WTC11 (cell line): ENCODE measurements around the gene C19orf85.

Experiments
- ATF1 ChIP-seq: sonication (generic); formaldehyde crosslinking; IDR thresholded peaks from 2 replicates; pipeline ENCODE4 v1.8.1; 2023; ENCODE audit warnings: mild to moderate bottlenecking, moderate library complexity, missing genetic modification reagents
- KAT7 ChIP-seq: sonication (generic); formaldehyde crosslinking; IDR thresholded peaks from 2 replicates; pipeline ENCODE4 v1.8.1; 2023; ENCODE audit warnings: missing genetic modification reagents, mild to moderate bottlenecking, borderline replicate concordance
- RELA ChIP-seq: sonication (generic); formaldehyde crosslinking; IDR thresholded peaks from 2 replicates; pipeline ENCODE4 v1.8.1; 2022; ENCODE audit warnings: missing genetic modification reagents, mild to moderate bottlenecking, borderline replicate concordance
- USF1 ChIP-seq: sonication (generic); formaldehyde crosslinking; IDR thresholded peaks from 2 replicates; pipeline ENCODE4 v1.8.0; 2022; ENCODE audit warnings: mild to moderate bottlenecking, missing genetic modification reagents
- ZNF138 ChIP-seq: sonication (generic); formaldehyde crosslinking; conservative IDR thresholded peaks from 2 replicates; pipeline ENCODE4 v1.8.1; 2022; ENCODE audit warnings: mild to moderate bottlenecking, moderate library complexity, missing genetic modification reagents
- ZNF281 ChIP-seq: sonication (generic); formaldehyde crosslinking; IDR thresholded peaks from 2 replicates; pipeline ENCODE4 v1.8.0; 2023; ENCODE audit warnings: mild to moderate bottlenecking, missing genetic modification reagents
- ZNF512 ChIP-seq: sonication (generic); formaldehyde crosslinking; IDR thresholded peaks from 2 replicates; pipeline ENCODE4 v1.8.1; 2022; ENCODE audit warnings: missing genetic modification reagents, borderline replicate concordance
- TF ChIP-seq, protein P1 (sequence below): fragments of 200-600 bp; IDR thresholded peaks from 2 replicates; pipeline ENCODE4 v1.8.0; 2022; ENCODE audit warnings: antibody characterized with exemption
- TF ChIP-seq, protein P2 (sequence below): sonication (generic); formaldehyde crosslinking; IDR thresholded peaks from 2 replicates; pipeline ENCODE4 v1.8.1; 2022; ENCODE audit warnings: mild to moderate bottlenecking, missing genetic modification reagents, moderate library complexity, borderline replicate concordance
- TF ChIP-seq, protein P3 (sequence below): sonication (generic); formaldehyde crosslinking; conservative IDR thresholded peaks from 2 replicates; pipeline ENCODE4 v1.8.1; 2022; ENCODE audit warnings: mild to moderate bottlenecking, missing genetic modification reagents

GRCh38 chr19:55449469-55449868, 15.1 kb downstream of the C19orf85 start:
- TF ChIP-seq ATF1 (no peak), USF1 (CRISPR knock-in tag) (no peak), ZNF138 (CRISPR knock-in tag) (no peak), RELA (CRISPR knock-in tag) (no peak), ZNF281 (no peak), KAT7 (no peak), ZNF512 (CRISPR knock-in tag) (no peak)
- TF ChIP-seq, protein P1, sequence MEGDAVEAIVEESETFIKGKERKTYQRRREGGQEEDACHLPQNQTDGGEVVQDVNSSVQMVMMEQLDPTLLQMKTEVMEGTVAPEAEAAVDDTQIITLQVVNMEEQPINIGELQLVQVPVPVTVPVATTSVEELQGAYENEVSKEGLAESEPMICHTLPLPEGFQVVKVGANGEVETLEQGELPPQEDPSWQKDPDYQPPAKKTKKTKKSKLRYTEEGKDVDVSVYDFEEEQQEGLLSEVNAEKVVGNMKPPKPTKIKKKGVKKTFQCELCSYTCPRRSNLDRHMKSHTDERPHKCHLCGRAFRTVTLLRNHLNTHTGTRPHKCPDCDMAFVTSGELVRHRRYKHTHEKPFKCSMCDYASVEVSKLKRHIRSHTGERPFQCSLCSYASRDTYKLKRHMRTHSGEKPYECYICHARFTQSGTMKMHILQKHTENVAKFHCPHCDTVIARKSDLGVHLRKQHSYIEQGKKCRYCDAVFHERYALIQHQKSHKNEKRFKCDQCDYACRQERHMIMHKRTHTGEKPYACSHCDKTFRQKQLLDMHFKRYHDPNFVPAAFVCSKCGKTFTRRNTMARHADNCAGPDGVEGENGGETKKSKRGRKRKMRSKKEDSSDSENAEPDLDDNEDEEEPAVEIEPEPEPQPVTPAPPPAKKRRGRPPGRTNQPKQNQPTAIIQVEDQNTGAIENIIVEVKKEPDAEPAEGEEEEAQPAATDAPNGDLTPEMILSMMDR: no peak
- TF ChIP-seq, protein P2, sequence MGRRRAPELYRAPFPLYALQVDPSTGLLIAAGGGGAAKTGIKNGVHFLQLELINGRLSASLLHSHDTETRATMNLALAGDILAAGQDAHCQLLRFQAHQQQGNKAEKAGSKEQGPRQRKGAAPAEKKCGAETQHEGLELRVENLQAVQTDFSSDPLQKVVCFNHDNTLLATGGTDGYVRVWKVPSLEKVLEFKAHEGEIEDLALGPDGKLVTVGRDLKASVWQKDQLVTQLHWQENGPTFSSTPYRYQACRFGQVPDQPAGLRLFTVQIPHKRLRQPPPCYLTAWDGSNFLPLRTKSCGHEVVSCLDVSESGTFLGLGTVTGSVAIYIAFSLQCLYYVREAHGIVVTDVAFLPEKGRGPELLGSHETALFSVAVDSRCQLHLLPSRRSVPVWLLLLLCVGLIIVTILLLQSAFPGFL (CRISPR knock-in tag): no peak
- TF ChIP-seq, protein P3, sequence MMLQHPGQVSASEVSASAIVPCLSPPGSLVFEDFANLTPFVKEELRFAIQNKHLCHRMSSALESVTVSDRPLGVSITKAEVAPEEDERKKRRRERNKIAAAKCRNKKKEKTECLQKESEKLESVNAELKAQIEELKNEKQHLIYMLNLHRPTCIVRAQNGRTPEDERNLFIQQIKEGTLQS (CRISPR knock-in tag): no peak
